Activated CD4-positive, alpha-beta T cell treated with anti-CD3 and anti-CD28 coated beads for 36 hours (primary cell): ENCODE results near the gene MOGAT1. TPM values are rescaled to one million over a fixed set of nuclear protein-coding genes. Genes with fewer than 3 reads are reported as not detected.
"Not testable (repeated sequence)": the region's sequence is repeated elsewhere in the genome, so short reads cannot be mapped to it uniquely, and the experiment has no call there.

Source experiments
- ATAC-seq: fragments of 200-7000 bp; cut with Tn5 transposase; one replicate; pipeline ENCODE4 v1.10.0; 2021; ENCODE audit warnings: mild to moderate bottlenecking, moderate library complexity
- CTCF ChIA-PET: fragments of 350-600 bp; sonication (Branson Sonifier 250); formaldehyde crosslinking; loops from one replicate; lab custom pipeline; 2021; ENCODE audit warnings: antibody characterized with exemption; lab: Charles Lee
- POLR2A ChIA-PET: fragments of 350-600 bp; sonication (Branson Sonifier 250); formaldehyde crosslinking; loops from one replicate; lab custom pipeline; 2021; ENCODE audit warnings: antibody characterized with exemption, inconsistent platforms; lab: Charles Lee
- DNase-seq: peaks from one replicate; pipeline ENCODE4 v3.0.0-alpha.2; 2020
- H3K27ac Mint-ChIP-seq: one replicate; pipeline ENCODE4 v1.8.0; 2021; ENCODE audit warnings: mixed read lengths
- H3K27me3 Mint-ChIP-seq: one replicate; pipeline ENCODE4 v1.8.0; 2021; ENCODE audit warnings: mixed read lengths
- H3K36me3 Mint-ChIP-seq: one replicate; pipeline ENCODE4 v1.8.0; 2021; ENCODE audit warnings: low read depth, mixed read lengths
- H3K4me1 Mint-ChIP-seq: one replicate; pipeline ENCODE4 v1.8.0; 2021; ENCODE audit warnings: mixed read lengths
- H3K4me3 Mint-ChIP-seq: one replicate; pipeline ENCODE4 v1.8.0; 2021; ENCODE audit warnings: mild to moderate bottlenecking, moderate library complexity, mixed read lengths
- H3K9me3 Mint-ChIP-seq: one replicate; pipeline ENCODE4 v1.8.0; 2021; ENCODE audit warnings: low read depth, mixed read lengths
- intact Hi-C, 2 experiments: fragments of 100-400 bp; cut with DNase I in 1 of 2; cut with micrococcal nuclease in 1 of 2; formaldehyde crosslinking; loops; one replicate each; pipeline versions ENCODE4 v1.14.2 to v1.15.1; 2022 to 2024; cut with DNase I, micrococcal nuclease
- total RNA-seq, 2 experiments: library from RNA; stranded (reverse); gene quantifications; one replicate each; pipeline ENCODE4 v1.2.3, GENCODE V29; 2021

Gene MOGAT1
- total RNA-seq, 2 experiments from 2014 or later, result not detected

GRCh38 chr2:222755593-222755992, 84.1 kb downstream of the MOGAT1 start:
- H3K9me3 Mint-ChIP-seq, H3K27me3 Mint-ChIP-seq, H3K27ac Mint-ChIP-seq, intact Hi-C loops, H3K4me1 Mint-ChIP-seq, ATAC-seq, DNase-seq, POLR2A ChIA-PET, H3K4me3 Mint-ChIP-seq, H3K36me3 Mint-ChIP-seq: not testable (repeated sequence)
- CTCF ChIA-PET, result interaction anchor here (0.7 kb wide), 1 partner anchor 13 kb away, joined by 3 read pairs; no protein-coding TSS in a partner anchor

- ChIA-PET CTCF (interaction anchor here (0.7 kb wide), 1 partner anchor 14 kb away, joined by 3 read pairs; no protein-coding TSS in a partner anchor), POLR2A (no interaction called here)
- Mint-ChIP-seq H3K27ac (no peak overlapping the region), H3K9me3 (no peaks in the 10 kb centered on the region), H3K27me3 (no peaks in the 10 kb centered on the region), H3K4me1 (no peaks in the 10 kb centered on the region), H3K36me3 (no peaks in the 10 kb centered on the region), H3K4me3 (no peak overlapping the region)
- DNase-seq, result no peak
- ATAC-seq, result no peak
- intact Hi-C loops, result no loop called here
Measured at GRCh38 chr2:222756362-222756831, 84.9 kb downstream of the MOGAT1 start.

GRCh38 chr2:222756951-222757650, 85.6 kb downstream of the MOGAT1 start:
- Mint-ChIP-seq H3K4me1 (no peaks in the 10 kb centered on the region), H3K27me3 (peaks cover 3% of the 10 kb centered on the region), H3K36me3 (no peaks in the 10 kb centered on the region), H3K9me3 (no peaks in the 10 kb centered on the region), H3K27ac (no peak overlapping the region), H3K4me3 (no peak overlapping the region)
- DNase-seq (no peak), ATAC-seq (no peak)
- POLR2A ChIA-PET, result no interaction called here
- intact Hi-C loops, result no loop called here
- CTCF ChIA-PET, result no interaction called here

Other genes starting within 250 kb of the MOGAT1 start
- 10 to 100 TPM in 1 of 2 experiments, 1 to 10 TPM in 1; 9.4 to 12.1 TPM for gene SGPP2, start 247.1 kb upstream of the MOGAT1 start, total RNA-seq
- gene FARSB, start 15.6 kb upstream of the MOGAT1 start, total RNA-seq, result 10 to 100 TPM; 56.3 to 58.5 TPM
- 10 to 100 TPM; 46.2 to 48.8 TPM for gene ACSL3, start 189.4 kb downstream of the MOGAT1 start, total RNA-seq